ENCODE data around the gene NAPSA.
"Not testable (repeated sequence)": the region's sequence is repeated elsewhere in the genome, so short reads cannot be mapped to it uniquely, and the experiment has no call there.

Gene NAPSA

DNA sequence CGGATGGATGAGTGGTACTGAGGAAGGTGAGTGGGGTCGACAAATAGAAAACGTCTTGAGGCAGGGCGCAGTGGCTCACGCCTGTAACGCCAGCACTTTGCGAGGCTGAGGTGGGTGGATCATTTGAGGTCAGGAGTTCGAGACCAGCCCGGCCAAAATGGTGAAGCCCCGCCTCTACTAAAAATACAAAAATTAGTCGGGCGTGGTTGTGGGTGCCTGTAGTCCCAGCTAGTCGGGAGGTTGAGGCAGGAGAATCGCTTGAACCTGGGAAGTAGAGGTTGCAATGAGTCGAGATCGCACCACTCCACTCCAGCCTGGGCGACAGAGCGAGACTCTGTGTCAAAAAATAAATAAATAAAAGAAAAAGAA is 35.5 kb downstream of the NAPSA start:
- DNase-seq = not testable (repeated sequence)

DNA sequence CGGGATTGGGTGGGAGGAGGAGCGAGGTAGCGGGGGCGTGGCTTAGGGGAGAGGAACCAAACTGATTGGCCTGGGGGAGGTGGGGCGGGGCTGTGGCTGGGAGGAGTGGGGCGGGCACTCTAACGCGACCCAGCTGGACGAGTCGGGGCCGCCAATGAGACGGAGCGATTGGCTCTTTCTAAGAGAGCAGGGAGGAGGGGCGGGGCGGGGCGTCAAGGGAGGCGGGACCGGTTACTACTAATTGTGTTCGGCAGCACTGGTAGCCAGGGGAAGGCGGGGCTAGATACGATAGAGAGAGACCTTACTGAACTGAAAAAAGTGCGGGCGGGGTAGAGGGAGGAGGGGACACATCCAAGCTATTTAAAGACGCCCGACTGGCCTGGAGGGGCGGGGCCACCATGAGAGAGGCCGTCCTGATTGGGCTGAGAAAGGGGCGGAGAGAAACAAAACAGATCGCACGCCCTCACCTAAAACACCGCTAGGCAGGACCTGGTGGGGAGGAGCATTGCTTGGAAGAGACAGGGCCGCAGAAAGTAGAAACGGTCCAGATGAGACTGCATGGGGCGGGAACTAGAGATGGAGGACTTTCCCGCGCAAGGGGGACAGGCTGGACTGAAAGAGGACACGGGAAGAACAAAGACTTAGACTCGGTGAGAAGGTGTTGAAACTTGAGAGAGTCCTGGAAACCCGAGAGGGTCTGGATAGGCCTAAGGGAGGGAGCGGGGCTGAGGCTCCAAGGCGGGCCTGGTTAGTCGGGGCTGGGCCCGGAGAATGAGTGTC is 36.1 kb downstream of the NAPSA start, which contains the start of gene KCNC3:
TSS of gene KCNC3 (minus strand) at position 232 of the 780 bp plus-strand sequence. CDS start 295 bp downstream, outside the sequence.
- DNase-seq = peak; percentile 98

DNA sequence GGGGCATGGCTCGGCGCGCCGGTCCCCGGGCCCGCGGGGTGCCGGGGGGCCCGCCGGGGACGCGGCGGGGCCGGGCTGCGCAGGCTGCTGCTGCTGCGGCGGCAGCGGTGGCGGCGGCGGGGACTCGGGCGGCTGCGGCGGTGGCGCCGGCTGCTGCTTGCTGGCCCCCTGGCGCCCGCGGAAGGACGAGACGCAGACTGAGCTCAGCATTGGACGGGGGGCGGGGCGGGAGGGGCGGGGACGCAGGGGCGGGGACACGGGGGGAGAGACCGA is 36.6 kb downstream of the NAPSA start:
- DNase-seq = no peak

DNA sequence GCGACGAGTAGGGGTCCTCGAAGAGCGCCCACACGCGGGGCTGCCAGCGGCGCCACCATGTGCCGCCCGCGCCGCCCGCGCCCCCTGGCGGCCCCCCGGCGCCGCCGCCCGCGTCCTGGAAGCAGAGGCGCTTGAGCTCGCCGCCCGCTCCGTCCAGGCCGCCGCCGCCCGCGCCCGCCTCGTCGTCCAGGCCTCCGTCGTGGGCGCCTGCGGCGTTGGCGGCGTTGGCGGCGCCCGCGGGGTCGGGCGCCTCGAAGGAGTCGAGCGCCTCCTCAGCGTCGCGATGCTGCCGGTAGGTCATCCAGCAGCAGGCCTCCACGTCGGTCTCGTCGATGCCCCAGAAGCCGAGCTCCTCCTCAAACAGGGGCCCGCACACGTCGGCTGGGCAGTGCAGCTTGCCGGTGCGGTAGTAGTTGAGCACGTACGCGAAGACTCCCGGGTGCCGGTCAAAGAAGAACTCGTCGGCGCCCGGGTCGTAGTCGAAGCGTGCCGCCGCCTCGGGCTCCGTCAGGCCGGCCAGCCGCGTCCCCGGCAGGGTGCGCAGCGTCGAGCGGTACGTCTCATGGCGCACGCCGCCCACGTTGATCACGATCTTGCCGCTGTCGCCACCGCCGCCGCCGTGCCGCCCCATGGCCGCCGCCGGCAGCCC is 37.1 kb downstream of the NAPSA start:
- DNase-seq = no peak

DNA sequence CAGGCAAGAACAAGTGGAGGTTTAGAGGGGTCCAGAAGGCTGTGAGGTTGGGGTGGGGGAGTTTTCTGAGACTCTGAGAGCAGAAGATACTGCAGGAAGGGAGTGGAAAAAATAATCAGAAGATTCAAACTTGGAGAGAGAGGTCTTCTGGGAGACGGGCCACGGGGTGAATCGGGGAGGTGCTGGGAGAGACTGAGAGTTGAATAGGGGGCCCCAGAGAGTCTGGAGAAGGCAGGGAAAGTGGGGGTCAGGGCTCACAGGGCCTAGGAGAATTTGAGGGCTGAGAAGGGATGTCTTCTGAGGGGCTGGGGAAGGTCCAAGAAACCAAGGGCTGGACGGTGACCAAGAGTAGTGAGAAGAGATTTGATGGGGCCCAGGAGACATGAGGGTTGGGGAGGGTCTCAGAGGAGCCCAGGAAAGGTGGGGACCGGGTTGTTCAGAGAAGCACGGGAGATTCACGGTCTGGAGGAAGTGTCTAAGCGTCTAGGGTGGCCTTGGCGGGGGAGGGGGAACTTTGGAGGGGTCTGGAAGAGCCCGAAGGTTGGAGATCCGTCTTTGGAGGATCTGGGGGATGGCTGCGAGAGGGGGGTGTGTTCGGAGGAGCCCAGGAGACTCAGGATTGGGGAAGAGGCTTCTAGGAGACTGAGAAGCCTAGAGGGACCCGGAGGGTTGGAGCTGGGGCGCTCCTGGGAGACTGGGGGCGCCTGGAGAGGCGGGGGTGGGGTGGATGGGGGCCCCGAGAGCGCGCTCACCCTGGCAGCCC is 37.8 kb downstream of the NAPSA start:
- DNase-seq = no peak

DNA sequence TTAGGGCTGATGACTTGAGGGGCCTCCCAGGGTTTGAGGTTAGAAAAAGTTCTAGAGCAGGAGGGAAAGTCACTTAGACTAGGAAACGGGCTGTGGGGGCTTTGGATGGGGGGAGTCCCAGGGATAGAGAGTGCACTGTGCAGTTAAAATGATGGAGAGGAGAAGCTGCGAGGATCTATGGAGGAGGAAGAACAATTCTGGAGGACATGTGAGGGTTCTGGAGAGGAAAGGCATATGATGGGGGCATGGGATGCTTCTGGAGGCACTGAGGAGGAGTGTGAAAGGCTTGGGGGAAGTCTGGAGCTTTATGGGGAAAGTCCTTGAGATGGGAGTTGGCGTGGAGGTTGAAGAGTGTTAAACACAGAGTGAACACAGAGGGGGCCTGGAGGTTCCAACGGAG is 38.4 kb downstream of the NAPSA start:
- no peak for DNase-seq

DNA sequence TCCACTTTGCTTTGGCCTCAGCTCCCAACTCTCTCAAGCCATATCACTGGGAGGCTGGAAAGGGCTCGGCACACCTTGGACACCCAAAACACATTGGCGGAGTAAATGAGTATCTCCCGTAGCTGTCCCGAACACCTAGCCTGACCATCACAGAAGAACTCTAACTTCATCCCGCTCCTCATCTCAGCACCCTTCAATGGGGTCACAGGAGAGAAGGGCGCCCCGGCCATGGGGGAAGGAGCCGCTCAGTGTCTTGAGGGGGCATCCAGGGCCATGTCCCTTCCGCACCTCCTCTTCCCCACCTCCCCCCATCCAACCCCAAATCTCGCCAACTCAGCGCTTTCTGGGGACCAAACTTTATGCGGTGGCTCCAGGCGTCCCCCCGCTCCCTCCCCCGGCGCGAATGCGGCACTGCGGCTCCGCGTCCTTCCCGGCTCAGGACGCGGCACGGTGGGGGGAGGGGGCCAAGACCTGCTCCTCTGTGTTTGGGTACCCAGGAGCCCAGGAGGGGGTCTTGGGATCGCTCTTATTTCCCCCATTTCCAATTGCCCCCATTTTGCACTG is 39.3 kb downstream of the NAPSA start:
- DNase-seq = no peak

DNA sequence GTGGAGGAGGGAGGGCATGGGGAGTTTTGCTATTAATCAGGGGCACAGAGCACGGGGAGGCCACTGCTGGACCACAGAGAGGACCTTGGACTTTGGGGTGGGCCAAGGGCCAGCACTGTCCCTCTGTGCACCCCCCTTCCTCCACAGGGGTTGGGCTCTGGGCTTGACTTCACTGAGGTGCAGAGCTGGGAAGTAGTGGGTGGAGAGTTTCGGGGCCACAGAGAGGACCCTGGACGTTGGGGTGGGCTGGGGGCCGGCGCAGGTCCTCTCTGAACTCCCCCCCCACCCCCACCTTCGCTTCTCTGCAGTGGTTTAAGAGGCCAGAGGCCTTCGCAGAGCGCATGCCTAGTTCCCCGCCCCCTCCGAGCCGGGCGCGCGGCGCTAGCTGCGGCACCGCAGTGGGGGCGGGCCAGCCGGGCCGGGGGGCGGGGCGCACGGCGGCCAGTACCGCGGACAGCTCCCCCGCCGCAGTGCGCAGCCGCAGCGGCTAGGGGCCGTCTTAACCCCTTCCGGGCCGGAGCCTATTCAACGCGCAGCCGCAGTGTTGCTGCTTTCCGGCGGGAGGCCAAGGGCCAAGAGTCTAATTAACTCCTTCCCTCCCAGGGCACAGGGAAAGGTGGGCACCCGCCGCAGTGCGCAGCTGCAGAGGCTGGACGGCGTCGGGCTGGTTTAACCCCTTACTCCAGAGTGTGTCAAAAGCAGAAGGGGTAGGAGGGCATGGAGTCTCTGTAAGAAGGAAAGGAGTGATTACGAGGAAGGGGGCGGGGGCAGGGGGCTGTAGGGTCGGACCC is 39.9 kb downstream of the NAPSA start:
- peak; percentile 84 for DNase-seq

DNA sequence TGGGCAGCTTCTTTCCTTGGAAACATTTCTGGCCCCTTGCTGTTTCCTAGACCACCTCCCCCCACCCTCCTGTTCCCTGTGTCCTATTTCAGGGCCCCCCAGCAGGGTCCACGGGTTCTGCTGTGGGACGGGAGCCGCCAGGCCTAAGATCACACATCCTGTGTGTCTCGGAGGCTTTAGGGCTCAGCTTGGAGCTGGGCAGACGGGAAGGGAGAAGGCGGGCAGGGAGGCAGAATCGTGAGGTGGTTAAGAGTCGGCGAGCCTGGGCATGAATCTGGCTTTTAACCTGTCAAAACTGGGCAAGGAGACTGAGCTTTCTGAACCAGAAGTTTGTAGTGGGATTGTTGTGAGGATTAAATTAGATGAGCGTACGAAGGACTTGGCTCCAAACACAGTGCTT is 41.1 kb downstream of the NAPSA start:
- DNase-seq = no peak

DNA sequence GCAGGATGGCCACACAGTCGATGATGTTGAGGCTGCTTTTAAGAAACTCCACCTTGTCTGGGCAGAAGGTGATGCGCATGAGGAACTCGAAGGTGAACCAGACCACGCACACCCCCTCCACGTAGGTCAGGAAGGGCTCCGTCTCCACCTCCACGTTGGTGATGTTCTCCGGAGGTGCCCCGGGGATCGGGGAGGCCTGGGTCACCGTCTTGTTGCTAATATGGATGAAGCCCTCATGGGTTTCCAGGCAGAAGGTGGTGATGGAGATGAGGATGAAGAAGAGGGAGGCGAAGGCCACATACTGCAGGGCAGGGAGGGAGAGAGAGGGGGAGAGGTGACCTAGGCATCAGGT is 41.7 kb downstream of the NAPSA start:
- no peak for DNase-seq

DNA sequence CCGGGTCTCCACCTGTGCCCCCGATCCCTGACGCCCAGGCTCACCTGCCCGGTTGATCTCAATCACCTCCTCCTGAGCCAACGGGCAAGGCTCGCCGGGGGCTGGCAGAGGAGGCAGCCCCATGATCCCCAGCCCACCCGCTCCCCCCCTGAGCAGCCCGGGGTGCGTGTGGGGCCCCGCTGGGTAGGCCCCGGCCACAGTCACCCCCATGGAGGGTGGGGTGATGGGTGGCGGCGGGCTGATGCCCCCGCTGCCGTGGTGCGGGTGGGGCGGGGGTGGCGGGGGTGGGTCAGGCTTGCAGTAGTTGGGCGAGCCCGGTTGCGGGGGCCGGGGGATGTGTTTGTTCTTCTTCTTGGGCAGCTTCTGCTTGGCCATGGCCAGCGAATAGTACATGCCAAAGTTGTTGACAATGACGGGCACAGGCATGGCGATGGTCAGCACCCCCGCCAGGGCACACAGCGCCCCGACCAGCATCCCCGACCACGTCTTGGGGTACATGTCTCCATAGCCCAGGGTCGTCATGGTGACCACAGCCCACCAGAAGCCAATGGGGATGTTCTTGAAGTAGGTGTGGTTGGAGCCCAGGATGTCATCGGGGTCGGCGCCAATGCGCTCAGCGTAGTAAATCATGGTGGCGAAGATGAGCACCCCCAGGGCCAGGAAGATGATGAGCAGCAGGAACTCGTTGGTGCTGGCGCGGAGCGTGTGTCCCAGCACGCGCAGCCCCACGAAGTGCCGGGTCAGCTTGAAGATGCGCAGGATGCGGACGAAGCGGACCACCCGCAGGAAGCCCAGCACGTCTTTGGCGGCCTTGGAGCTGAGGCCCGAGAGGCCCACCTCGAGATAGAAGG is 42.3 kb downstream of the NAPSA start:
- no peak for DNase-seq

DNA sequence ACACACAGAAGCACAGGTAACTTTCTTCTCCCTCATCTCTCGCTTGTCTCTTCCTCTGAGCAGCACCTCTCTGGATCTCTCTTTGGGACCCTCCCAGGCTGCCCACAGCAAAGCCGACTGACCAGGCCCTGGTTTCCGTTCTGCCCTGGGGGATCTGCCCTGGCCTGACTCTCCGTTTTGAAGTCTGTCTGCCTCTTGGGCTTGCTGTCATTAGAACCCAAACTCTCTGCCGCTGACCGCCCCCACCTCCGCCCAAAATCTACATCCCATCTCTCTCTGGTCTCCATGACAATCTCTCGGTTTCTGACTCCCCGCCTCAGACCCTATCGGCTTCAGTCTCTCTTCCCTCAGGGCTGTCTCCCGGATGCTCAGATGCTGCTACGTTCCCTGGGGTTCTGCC is 43.2 kb downstream of the NAPSA start:
- DNase-seq = no peak

DNA sequence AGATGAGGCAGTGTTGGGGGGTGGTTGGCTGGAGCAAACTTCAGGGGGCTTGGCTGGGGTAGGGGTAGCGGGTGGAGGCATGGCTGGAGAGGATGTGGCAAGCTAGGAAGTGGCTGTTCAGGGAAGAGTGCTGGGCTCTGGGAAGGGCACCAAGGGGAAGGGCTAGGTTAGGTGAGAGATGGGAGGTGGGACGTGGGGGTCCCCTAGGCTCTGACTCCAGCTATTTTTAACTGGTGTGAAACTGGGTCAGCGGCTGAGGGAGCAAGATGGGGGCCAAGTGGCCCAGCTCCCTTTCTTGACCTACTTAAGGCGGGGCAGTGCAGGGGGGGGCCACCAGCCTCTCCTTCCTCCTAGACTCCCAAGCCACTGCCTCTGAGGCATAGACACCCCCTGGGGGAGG is 43.6 kb downstream of the NAPSA start:
- no peak for DNase-seq

DNA sequence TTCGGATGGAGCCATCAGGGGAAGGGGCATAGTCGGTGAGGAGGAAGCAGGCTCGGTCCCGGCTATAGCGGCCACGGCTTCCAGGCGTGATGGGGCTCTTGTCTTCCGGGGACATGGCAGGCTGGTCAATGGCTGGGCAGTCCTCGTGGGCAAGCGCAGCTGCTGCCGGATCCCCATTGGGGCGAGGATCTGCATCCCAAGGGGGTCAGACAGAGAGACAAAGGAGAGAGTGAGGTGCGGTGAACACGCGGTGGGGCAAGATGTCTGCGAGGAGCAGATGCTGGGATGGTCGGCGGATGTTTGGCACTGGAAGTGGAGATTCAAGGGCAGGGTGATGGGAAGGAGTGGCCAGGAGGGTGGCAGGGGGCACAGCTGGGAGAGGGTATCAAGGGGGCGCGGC is 44.8 kb downstream of the NAPSA start:
- DNase-seq = no peak

DNA sequence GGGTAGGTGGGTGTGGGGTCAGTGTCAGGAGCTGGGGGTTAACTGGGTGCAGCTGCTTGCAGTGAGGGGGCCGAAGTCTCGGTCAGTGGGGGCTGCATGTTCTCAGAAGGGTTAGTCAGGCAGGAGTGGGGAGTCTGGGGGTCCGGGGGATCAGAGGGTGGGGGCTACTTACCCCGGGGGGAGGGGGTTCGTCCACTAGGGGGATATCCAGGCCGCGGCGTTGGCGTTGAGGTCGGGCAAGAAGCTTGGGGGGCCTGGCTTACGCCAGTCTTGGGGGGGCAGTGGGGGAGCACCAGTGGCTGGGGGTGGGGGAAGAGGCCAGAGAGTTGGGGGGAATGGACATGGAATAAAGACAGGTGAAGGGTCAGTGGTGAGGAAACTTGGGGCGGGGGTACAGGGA is 45.4 kb downstream of the NAPSA start:
- no peak for DNase-seq

DNA sequence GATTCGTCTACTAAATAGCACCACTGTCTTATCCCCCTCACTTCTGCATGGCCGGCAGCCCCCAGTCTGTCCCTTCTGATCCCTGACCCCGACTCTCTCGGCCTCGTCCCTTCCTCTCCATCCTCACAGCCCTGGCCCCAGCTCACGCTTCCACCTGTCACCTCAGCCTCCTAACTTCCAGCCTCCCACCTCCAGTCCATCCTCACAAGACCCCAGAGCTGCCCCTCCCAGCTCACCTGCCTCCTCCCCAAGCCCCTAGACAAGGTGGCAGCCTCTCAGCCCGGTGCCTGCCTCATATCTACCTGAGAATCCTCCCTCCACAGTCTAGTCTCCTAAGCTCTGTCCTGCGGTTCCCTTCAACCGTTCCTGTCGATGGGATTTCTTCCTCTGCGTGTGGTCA is 46.3 kb downstream of the NAPSA start:
- DNase-seq = no peak

DNA sequence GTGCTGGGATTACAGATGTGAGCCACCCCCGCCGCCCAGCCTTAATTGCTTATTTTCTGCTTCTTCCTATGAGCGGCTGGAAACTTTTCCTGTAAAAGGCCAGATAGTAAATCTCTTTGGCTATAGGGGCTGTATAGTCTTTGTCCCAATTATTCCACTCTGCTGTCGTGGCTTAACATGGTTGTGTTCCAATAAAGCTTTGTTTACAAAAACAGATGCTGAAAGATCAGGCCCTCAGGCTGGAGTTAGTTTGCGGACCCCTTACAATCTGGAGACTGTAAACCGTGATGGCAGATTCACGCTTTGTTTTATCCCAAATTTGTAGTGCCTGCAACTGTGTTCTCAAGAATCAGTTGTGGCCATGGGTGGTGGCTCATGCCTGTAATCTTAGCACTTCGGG is 47.0 kb downstream of the NAPSA start:
- no peak for DNase-seq

DNA sequence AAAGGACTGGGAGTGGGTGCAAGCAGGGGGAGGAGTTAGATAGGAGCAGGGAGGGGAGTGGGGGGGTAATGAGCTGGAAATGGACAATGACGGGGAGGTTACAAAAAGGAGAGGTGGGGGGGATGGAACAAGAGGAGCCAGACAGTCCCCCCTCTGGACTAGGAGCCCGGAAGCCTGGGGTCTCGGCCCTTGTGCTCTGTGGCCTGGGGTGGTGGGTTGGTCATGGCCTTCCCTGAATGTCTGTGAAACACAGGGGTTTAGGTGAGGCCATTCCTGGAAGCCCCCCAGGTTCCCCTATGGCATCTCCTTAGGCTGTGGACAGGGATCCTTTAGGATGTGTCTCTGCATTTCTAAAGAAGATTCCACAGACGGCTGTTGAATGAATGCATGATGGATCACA is 48.3 kb downstream of the NAPSA start:
- no peak for DNase-seq

DNA sequence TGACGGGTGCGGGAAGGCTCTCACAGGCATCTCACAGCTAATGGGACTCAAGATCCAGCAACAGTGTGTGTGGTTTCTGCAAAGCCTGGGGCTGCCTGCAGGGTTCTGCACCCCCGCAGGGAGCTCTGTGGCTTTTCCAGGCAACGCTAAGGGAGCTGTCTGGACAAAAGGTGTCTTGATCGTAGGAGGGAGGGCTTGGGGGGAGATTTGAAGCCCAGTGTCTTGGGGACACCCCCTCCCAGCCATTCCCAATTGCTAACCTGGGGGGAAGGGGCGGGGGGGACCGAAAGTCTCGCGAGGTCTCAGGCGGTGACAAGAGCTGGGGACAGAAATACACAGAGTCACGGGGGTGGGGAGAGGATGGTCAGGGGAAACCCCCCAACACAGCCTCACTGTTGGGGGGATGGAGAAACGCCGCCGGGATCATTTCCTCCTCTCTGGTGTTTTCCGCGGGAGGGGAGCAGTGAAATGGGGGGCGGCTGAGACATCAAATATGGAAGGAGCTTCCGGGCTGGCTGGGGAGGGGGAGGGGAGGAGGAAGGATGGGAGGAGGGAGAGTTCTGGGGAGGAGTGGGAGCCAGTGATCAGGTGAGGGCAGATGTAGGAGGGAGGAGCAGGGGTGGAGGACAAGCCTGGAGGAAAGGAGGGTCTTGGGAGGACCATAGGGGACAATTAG is 49.5 kb downstream of the NAPSA start:
- DNase-seq = peak; percentile 38

DNA sequence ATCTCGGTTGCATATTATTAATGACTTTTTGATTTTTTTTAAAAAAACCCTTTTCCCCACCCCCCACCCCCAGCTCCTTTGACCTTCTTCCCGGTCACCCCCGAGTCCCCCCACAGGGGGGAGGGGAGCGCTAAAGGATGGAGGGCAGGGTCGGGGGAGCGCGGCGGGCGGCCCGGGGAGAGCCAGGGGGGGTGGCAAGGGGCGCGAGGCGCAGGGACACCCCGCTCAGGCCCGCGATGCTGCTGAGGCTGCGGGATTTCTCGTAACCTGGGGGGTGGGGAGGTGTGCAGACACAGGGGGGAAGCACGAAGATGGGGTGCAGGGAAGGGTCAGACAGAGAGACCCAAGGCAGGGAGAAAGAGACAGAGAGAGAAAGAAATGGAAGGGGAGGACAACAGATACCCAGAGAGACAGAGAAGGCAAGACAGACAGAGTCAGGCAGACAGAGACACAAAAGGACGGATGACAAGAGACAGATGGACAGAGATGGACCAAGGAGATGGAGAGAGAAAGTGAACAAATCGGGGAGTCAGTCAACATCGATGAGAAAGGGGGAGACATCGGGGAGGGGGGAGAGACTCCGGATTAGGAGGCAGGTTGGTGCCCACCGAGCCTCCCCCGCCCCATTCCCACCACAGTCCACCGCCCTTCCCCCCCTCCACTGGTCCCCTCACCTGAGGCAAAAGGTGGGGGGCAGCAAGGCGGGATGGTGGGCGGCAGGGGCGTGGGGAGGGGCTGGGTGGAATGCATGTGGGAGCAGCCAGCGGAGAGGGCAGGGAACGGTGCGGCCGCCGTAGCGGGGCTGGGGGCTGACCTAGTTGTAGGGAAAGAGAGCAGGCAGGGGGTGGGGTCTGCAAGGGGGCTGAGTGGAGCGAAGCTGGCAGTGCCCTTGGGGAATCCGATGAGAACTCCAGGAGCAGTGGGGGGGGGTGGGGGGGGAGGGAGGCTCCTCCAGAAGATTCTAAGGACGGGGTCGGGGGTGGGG is 50.4 kb downstream of the NAPSA start:
- no peak for DNase-seq

Data from NCI-H2107 (cell line).